Activated CD4-positive, alpha-beta T cell treated with anti-CD3 and anti-CD28 coated beads for 1 hour (primary cell): ENCODE results near the gene GNG3.
"Not testable (repeated sequence)": the region's sequence is repeated elsewhere in the genome, so short reads cannot be mapped to it uniquely, and the experiment has no call there.

Experiments
- DNase-seq: peaks from one replicate; pipeline ENCODE4 v3.0.0-alpha.2; 2020

The GNG3 gene

GRCh38 chr11:62707277-62707861 is at the start of gene GNG3, which contains the start of gene BSCL2:
TSS of gene GNG3 (plus strand) at chr11:62707676. CDS start at chr11:62708296, 620 bp downstream.
TSS of gene BSCL2 (minus strand) at chr11:62707424. CDS start at chr11:62707195, 229 bp downstream.
- DNase-seq = no peak

DNA sequence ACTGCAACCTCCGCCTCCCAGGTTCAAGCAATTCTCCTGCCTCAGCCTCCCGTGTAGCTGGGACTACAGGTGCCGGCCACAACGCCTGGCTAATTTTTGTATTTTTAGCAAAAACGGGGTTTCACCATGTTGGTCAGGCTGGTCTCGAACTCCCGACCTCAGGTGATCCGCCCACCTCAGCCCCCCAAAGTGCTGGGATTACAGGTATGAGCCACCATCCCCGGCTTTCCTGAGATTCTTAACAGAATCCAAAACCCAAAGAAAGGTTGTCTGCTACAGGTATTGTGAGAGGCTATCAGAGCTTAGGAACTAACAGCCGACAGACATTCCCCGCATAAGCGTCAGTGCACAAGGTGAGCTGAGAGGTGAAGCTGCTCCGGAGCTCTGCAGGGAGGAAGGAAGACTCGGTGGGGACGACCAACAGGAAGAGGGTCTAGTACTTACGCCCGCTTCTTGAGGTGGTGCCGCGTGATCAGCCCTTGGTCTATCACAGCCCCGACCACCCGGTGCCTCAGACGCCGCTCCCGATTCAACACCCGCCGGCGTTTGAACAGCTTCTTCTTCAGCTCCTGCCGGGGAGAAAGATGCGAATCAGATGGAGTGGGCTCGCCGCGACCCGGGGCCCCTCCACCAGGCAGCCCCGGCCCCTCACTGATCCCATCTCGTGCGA is 42.9 kb upstream of the GNG3 start:
- peak; percentile 39 for DNase-seq

DNA sequence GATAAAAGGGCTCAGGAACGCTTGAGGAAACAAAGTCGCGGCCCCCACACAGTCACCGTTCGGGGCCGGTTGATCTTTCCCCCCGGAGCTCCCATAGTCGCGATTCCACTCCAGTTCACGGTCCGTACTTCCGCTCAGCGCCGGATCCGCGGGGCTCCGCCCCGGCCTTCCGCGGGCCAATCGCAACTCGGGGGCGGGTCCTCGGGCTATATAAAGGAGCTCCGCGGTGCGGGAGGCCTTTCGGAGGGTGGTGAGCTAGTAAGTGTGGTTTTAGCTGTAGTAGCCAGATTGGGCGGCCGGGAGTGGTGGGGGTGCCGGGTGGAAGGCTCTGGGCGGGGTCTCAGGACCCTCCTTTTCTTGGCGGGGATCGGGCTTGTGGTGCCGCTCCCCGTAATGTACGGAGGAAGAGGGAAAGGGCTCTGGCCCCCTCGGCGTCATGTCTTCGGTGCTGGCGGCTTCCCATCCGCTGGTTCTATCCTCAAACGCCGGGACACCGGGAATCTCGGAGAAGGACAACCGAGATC is 42.3 kb upstream of the GNG3 start, which contains the start of the genes C11orf98 and CSKMT:
Gene C11orf98, minus strand, starts transcription at position 136 of the 524 bp plus-strand sequence. Its CDS starts 41 bp downstream, at position 95.
Gene CSKMT, plus strand, starts transcription at position 238 of the 524 bp plus-strand sequence. CDS start 568 bp downstream, outside the sequence.
- peak; percentile 94 for DNase-seq

DNA sequence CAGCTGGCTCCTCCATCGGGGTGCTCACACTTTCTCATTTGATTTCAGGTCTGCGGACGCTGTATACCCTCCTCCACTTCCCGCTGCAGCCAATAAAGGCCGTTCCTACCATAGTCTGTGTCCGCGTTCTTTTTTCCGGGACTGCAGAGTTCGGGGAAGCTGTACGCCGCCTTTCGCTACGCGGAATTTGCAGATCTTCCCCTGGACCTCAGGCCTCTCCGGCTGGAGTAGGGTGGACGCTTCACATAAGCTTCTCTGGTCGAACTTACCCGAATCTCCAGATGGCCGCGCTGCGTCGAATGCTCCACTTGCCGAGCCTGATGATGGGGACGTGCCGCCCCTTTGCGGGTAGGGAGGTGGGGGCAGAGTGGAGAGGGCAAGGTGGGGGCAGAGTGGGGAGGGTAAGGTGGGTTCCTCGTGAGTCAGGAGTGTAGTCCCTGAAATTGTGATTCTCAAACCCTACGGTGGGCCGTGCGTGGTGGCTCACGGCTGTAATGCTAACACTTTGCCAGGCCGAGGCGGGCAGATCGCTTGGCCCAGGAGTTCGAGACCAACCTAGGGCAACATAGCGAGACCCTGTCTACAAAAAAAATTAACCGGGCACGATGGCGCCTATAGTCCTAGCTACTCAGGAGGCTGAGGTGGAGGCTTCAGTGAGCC is 41.7 kb upstream of the GNG3 start:
- DNase-seq = peak; percentile 42

- no peak for DNase-seq
These were observed 41.1 kb upstream of the GNG3 start for GRCh38 chr11:62666259-62666926.

DNA sequence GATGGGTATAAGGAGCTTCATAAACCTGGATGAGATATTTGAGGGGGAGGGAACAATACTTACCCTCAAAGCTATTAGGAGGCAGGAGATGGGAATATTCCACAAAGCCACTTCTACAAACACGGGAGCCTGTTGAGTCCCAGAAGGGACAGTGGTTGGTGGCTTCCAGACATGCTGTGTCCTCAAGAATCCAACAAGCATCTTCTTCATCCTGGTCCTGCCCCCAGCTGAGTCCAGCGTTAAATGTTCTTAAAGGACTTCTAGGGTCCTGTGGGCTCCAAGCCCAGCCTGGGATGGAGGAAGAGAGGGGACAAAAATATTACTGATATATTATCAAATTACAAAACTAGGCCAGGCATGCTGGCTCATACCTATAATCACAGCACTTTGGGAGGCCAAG is 40.0 kb upstream of the GNG3 start:
- no peak for DNase-seq

- DNase-seq = no peak
These were observed 37.9 kb upstream of the GNG3 start for GRCh38 chr11:62669420-62670161.

DNA sequence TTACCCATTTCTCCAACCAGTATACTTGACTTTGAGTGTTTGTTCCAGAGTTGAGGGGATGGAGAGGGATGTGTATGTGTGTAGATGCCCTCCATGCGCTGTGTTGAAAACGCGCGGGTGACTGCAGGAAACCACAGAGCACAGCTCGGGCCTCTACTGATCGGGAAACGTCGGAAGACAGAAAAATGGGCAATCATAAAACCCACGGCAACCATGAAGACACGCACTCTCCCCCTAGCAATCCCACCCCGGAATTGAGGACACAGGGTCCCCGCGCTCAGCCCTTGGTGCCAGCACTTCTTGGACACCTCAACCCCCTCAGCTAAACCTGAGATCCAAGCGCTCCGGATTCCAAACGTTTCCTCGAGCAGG is 36.3 kb upstream of the GNG3 start:
- no peak for DNase-seq

- peak; percentile 55 for DNase-seq
These were observed 35.7 kb upstream of the GNG3 start, which contains the start of the genes LBHD1 and UQCC3 for GRCh38 chr11:62671608-62672389. TSS of gene LBHD1 (minus strand) at chr11:62672267. CDS start at chr11:62670031, 2,236 bp downstream. TSS of gene UQCC3 (plus strand) at chr11:62671673. CDS start at chr11:62671746, 73 bp downstream.

GRCh38 chr11:62673196-62673525 is 34.3 kb upstream of the GNG3 start:
- no peak for DNase-seq

GRCh38 chr11:62675415-62675814 is 32.1 kb upstream of the GNG3 start:
- not testable (repeated sequence) for DNase-seq

DNA sequence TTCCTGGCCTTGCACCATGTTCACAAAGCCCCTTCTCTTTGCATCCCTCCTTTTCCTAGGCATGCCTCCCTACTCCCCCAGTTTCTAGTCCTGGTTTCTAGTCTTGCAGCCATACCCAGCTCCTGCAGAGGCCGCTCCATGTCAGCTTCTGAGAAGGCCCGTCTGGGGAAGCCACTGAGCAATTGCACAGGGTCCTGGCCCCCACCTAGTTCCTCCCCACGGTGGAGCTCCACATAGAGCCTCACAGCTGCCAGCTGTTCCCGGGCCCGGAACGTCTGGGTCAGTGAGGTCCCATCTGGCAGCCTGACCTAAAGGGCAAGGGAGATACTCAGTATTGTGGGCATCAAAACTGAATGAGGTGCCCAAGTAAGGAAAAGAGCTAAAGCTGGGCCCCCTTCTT is 30.8 kb upstream of the GNG3 start:
- no peak for DNase-seq

GRCh38 chr11:62677156-62677555 is 30.3 kb upstream of the GNG3 start:
- DNase-seq = no peak

- DNase-seq = no peak
These were observed 29.8 kb upstream of the GNG3 start for GRCh38 chr11:62677714-62678113.

- DNase-seq = no peak
These were observed 29.1 kb upstream of the GNG3 start for GRCh38 chr11:62678433-62678769.

GRCh38 chr11:62678770-62679696 is 28.4 kb upstream of the GNG3 start, which contains the start of gene UBXN1:
TSS of gene UBXN1 (minus strand) at chr11:62679073. CDS start at chr11:62678923, 150 bp downstream.
- peak; percentile 71 for DNase-seq

DNA sequence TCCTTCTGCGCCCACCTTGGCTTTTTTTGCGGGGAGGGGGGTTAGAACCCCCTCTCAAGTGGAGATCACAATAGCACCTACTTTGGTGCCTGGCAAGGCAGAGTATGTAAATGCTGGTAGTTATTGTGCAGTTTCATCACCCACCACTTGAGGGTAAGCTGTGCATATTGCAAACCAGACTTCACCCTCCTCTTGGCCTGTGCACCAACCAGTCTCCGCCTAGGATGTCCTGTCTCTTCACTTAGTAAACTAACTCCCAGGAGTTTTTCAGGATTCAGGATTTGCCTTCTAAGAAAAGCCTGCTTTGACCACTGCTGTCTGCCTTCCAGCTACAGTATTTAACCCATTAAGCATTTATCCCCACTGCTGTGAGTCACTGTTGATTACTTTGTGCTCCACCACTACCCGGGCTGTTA is 26.6 kb upstream of the GNG3 start:
- no peak for DNase-seq

- no peak for DNase-seq
These were observed 25.0 kb upstream of the GNG3 start for GRCh38 chr11:62682518-62682917.

DNA sequence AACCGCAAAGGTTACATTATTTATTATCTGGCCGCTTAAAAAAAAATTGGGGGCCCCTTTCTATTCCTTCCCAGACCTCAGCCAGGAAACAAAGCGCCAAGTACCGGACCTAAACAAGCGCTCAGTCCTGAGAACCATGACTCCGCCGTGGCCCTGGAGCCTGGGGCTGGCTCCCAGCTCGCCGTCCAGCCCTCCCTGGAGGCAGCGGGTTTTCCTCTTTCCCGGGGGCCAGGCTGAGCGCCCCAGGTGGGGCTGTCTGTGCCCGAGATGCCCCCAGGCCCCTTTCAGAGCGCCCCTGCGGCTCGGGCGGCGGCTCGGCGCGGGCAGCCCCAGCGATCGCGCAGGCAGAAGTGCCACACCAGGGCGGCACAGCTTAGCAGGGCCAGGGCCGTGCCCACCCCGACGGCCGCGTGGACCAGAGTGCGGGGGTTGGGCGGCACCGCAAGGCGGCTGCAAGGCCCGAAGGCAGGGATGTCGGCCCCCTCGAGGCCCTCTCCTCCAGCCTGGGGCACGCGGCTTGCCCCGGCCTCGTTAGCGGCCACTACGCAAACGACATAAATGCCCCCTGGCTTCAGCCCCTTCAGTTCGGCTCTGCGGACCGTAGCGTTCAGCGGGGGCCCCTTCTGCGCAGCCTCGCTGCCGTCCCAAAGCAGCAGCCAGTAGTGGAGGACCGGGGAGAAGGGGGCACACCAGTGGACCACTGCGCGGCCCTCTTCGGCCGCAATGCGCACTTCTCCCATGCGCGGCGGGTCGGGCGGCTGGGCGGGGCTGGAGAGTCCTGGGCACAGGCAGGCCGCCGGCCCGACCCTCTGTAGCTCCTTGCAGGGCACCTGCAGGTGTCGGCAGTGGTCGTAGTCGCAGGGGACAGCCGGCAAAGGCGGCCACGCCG is 19.7 kb upstream of the GNG3 start:
- DNase-seq = no peak
